ENCODE results near the gene PSMA6. TPM values are rescaled to one million over a fixed set of nuclear protein-coding genes. Genes with fewer than 3 reads are reported as not detected.
A peak's percentile ranks its signal among the peaks of the same experiment; 100 is the strongest.

PSMA6 gene
- total and polyA plus RNA-seq, 2 of the 13 experiments (the other 11 are each of a cell fraction or from before 2014, with no cell fraction given): 525 to 1,109 TPM

GRCh38 chr14:35362911-35363374 is 70.8 kb downstream of the PSMA6 start (continued):
- TF ChIP-seq ZNF232 (CRISPR knock-in tag; IDR thresholded peaks at IDR 0.05; ENCODE audit: borderline replicate concordance) (no peak), BORCS8-MEF2B (CRISPR knock-in tag; IDR thresholded peaks at IDR 0.05) (no peak), RBM39 (IDR thresholded peaks at IDR 0.05; ENCODE audit: low read depth, low read length, poor library complexity, severe bottlenecking) (no peak), TARDBP (CRISPR knock-in tag; IDR thresholded peaks at IDR 0.05) (no peak), PAXIP1 (CRISPR knock-in tag; conservative IDR thresholded peaks at IDR 0.05) (no peak), ZNF7 (CRISPR knock-in tag; IDR thresholded peaks at IDR 0.05) (no peak), ZNF275 (CRISPR knock-in tag; IDR thresholded peaks at IDR 0.05; ENCODE audit: borderline replicate concordance) (no peak), ZBTB38 (CRISPR knock-in tag; IDR thresholded peaks at IDR 0.05) (peak; percentile 75; the same call in 1 of the 2 replicates), HES4 (CRISPR knock-in tag; IDR thresholded peaks at IDR 0.05; ENCODE audit: borderline replicate concordance) (no peak), CEBPB (IDR thresholded peaks at IDR 0.05; ENCODE audit: borderline replicate concordance, low read depth, low read length) (peak; percentile 75; the same call in 1 of the 2 replicates), MAF1 (CRISPR knock-in tag; IDR thresholded peaks at IDR 0.05; ENCODE audit: borderline replicate concordance) (no peak), ZNF143 (CRISPR knock-in tag; IDR thresholded peaks at IDR 0.05) (no peak), TRAFD1 (CRISPR knock-in tag; IDR thresholded peaks at IDR 0.05; ENCODE audit: borderline replicate concordance) (no peak), CREBL2 (CRISPR knock-in tag; IDR thresholded peaks at IDR 0.05; ENCODE audit: borderline replicate concordance) (no peak), ZNF616 (CRISPR knock-in tag; IDR thresholded peaks at IDR 0.05; ENCODE audit: low read depth) (no peak), PAF1 (CRISPR knock-in tag; IDR thresholded peaks at IDR 0.05) (no peak), HDAC6 (IDR thresholded peaks at IDR 0.05; ENCODE audit: low read depth, low read length) (no peak), ZNF513 (CRISPR knock-in tag; conservative IDR thresholded peaks at IDR 0.05) (no peak), MZF1 (CRISPR knock-in tag; IDR thresholded peaks at IDR 0.05; ENCODE audit: borderline replicate concordance) (no peak), E2F2 (CRISPR knock-in tag; IDR thresholded peaks at IDR 0.05; ENCODE audit: borderline replicate concordance) (no peak)
